Breast epithelium (tissue), 4 donors: Measurements from ENCODE around the gene SRSF9. TPM values are rescaled to one million over a fixed set of nuclear protein-coding genes. Genes with fewer than 3 reads are reported as not detected.
"Not testable (repeated sequence)": the region's sequence is repeated elsewhere in the genome, so short reads cannot be mapped to it uniquely, and the experiment has no call there.

Experiments
- DNase-seq, 2 donors: peaks; one replicate each; pipeline ENCODE4 v3.0.0-alpha.2; 2019; ENCODE audit warnings: low spot score in 2 of 2
- H3K27ac ChIP-seq, 2 donors: fragments of 200-600 bp; sonication (generic) in 1 of 2; one replicate each; pipeline ENCODE4 v1.5.1; 2016 to 2019; ENCODE audit warnings: mild to moderate bottlenecking in 1 of 2
- H3K27me3 ChIP-seq, 2 donors: fragments of 200-600 bp; sonication (generic) in 1 of 2; one replicate each; pipeline versions ENCODE4 v1.5.1 to v1.6.0; 2017 to 2019; ENCODE audit warnings: control low read depth in 1 of 2, mild to moderate bottlenecking in 1 of 2
- H3K36me3 ChIP-seq: fragments of 200-600 bp; one replicate; pipeline ENCODE4 v1.5.1; 2019
- H3K4me1 ChIP-seq, 2 donors: fragments of 200-600 bp; sonication (generic); one replicate each; pipeline ENCODE4 v1.5.1; 2016 to 2019; ENCODE audit warnings: control low read depth in 1 of 2
- H3K4me3 ChIP-seq, 3 donors: fragments of 200-600 bp; sonication (generic); 1 replicate in 2 of 3; 2 replicates in 1 of 3; pipeline ENCODE4 v1.5.1; 2016 to 2019; ENCODE audit warnings: mild to moderate bottlenecking in 3 of 3, moderate library complexity in 2 of 3
- H3K9me3 ChIP-seq, 2 donors: fragments of 200-600 bp; sonication (generic) in 1 of 2; one replicate each; pipeline ENCODE4 v1.5.1; 2016 to 2019; ENCODE audit warnings: control low read depth in 1 of 2
- CTCF ChIP-seq, 3 donors: fragments of 450-650 bp; IDR thresholded peaks; one replicate each; pipeline ENCODE4 v1.5.1; 2016 to 2017; ENCODE audit warnings: antibody characterized with exemption in 3 of 3, mild to moderate bottlenecking in 3 of 3, moderate library complexity in 3 of 3
- POLR2A ChIP-seq: fragments of 450-650 bp; IDR thresholded peaks from one replicate; pipeline ENCODE4 v1.6.1; 2016; ENCODE audit warnings: antibody characterized with exemption, mild to moderate bottlenecking, moderate library complexity
- POLR2AphosphoS5 ChIP-seq, 3 donors: sonication (generic); formaldehyde crosslinking; IDR thresholded peaks; one replicate each; pipeline ENCODE4 v1.6.1; 2017; ENCODE audit warnings: antibody characterized with exemption in 3 of 3
- intact Hi-C: fragments of 100-400 bp; cut with DNase I; formaldehyde crosslinking; loops from one replicate; pipeline ENCODE4 v1.15.1; 2023; ENCODE audit warnings: low total_unique reads
- total RNA-seq, 3 donors: library from RNA; depleted of rRNA; stranded (reverse); fragments of >200 nt; gene quantifications; one replicate each; pipeline ENCODE4 v1.1.0, GENCODE V29; 2016

The SRSF9 gene
- 10 to 100 TPM; 65.9 to 97.3 (median 82.5) TPM for total RNA-seq

- H3K27me3 ChIP-seq: no peaks in the 10 kb centered on the region
- DNase-seq: peak; percentile 83
- H3K4me1 ChIP-seq: peaks cover 0 to 13% of the 10 kb centered on the region in 2 donors
- TF ChIP-seq POLR2A (peak; percentile 57), CTCF (IDR thresholded peaks at IDR 0.05) (peak; percentile 28 to 86 (median 66)), POLR2AphosphoS5 (IDR thresholded peaks at IDR 0.05) (peak; percentile 50 to 80 (median 68))
- intact Hi-C loops: no loop called here
- H3K27ac ChIP-seq: peak within 1 kb of the TSS; percentile 93 to 98
- peak within 1 kb of the TSS; percentile 76 to 93 (median 91) for H3K4me3 ChIP-seq
- no peaks in the 10 kb centered on the region for H3K9me3 ChIP-seq
- H3K36me3 ChIP-seq: peaks cover 2% of the 10 kb centered on the region
Measured at GRCh38 chr12:120469450-120470149, at the start of gene SRSF9. SRSF9 (minus strand) TSS chr12:120469748; CDS start chr12:120469609, 139 bp downstream.

GRCh38 chr12:120519324-120519723, 49.8 kb upstream of the SRSF9 start:
- intact Hi-C loops, H3K4me1 ChIP-seq, H3K27ac ChIP-seq, H3K36me3 ChIP-seq, H3K27me3 ChIP-seq, H3K9me3 ChIP-seq, H3K4me3 ChIP-seq, DNase-seq: not testable (repeated sequence)

GRCh38 chr12:120515496-120515895, 45.9 kb upstream of the SRSF9 start:
- intact Hi-C loops: no loop called here
- Histone ChIP-seq H3K36me3 (no peaks in the 10 kb centered on the region), H3K4me1 (no peaks in the 10 kb centered on the region), H3K27me3 (no peaks in the 10 kb centered on the region), H3K4me3 (no peak overlapping the region), H3K9me3 (no peaks in the 10 kb centered on the region), H3K27ac (no peak overlapping the region)
- TF ChIP-seq CTCF (IDR thresholded peaks at IDR 0.05) (no peak), POLR2A (no peak), POLR2AphosphoS5 (IDR thresholded peaks at IDR 0.05) (no peak)
- DNase-seq: no peak

GRCh38 chr12:120514002-120514401, 44.5 kb upstream of the SRSF9 start:
- intact Hi-C loops: no loop called here
- no peak for TF ChIP-seq POLR2A
- TF ChIP-seq POLR2AphosphoS5 (IDR thresholded peaks at IDR 0.05): no peak
- TF ChIP-seq CTCF (IDR thresholded peaks at IDR 0.05): no peak
- no peaks in the 10 kb centered on the region for H3K27me3 ChIP-seq
- no peaks in the 10 kb centered on the region for H3K36me3 ChIP-seq
- no peaks in the 10 kb centered on the region for H3K4me1 ChIP-seq
- H3K27ac ChIP-seq: no peak overlapping the region
- no peak for DNase-seq
- H3K4me3 ChIP-seq: no peak overlapping the region
- H3K9me3 ChIP-seq: no peaks in the 10 kb centered on the region

GRCh38 chr12:120508537-120508936, 39.0 kb upstream of the SRSF9 start:
- no peaks in the 10 kb centered on the region for H3K27me3 ChIP-seq
- TF ChIP-seq CTCF (IDR thresholded peaks at IDR 0.05) (no peak), POLR2A (no peak), POLR2AphosphoS5 (IDR thresholded peaks at IDR 0.05) (no peak)
- intact Hi-C loops: no loop called here
- H3K27ac ChIP-seq: no peak overlapping the region
- H3K4me3 ChIP-seq: no peak overlapping the region
- H3K4me1 ChIP-seq: no peaks in the 10 kb centered on the region
- DNase-seq: no peak
- H3K9me3 ChIP-seq: no peaks in the 10 kb centered on the region
- no peaks in the 10 kb centered on the region for H3K36me3 ChIP-seq
